Karpas-422 (cell line): Measurements from ENCODE around the gene C3AR1. TPM values are rescaled to one million over a fixed set of nuclear protein-coding genes. Genes with fewer than 3 reads are reported as not detected.
"Not testable (repeated sequence)": the region's sequence is repeated elsewhere in the genome, so short reads cannot be mapped to it uniquely, and the experiment has no call there.

Source experiments
- DNase-seq: peaks from one replicate; pipeline ENCODE4 v3.0.0-alpha.2; 2015
- H2AFZ ChIP-seq: fragments of 200-600 bp; sonication (generic); 2 replicates; pipeline ENCODE4 v1.6.1; 2014; ENCODE audit warnings: antibody characterized with exemption, low read length, mixed read lengths
- H3K27ac ChIP-seq: fragments of 200-600 bp; sonication (generic); 2 replicates; pipeline ENCODE4 v1.5.1; 2014; ENCODE audit warnings: mild to moderate bottlenecking, low read length, moderate library complexity
- H3K27me3 ChIP-seq: fragments of 200-600 bp; sonication (generic); 2 replicates; pipeline ENCODE4 v1.6.1; 2014; ENCODE audit warnings: low read length, mixed read lengths
- H3K36me3 ChIP-seq: fragments of 200-600 bp; sonication (generic); 2 replicates; pipeline ENCODE4 v1.6.1; 2014; ENCODE audit warnings: low read length, mixed read lengths; ENCODE audit not compliant: insufficient read depth
- H3K4me1 ChIP-seq: fragments of 200-600 bp; sonication (generic); 2 replicates; pipeline ENCODE4 v1.6.1; 2014; ENCODE audit warnings: mild to moderate bottlenecking, low read length, mixed read lengths
- H3K4me2 ChIP-seq: fragments of 200-600 bp; sonication (generic); 2 replicates; pipeline ENCODE4 v1.6.1; 2014; ENCODE audit warnings: low read length, low read depth, mild to moderate bottlenecking; ENCODE audit not compliant: poor library complexity, severe bottlenecking
- H3K4me3 ChIP-seq: fragments of 200-600 bp; sonication (generic); 2 replicates; pipeline ENCODE4 v1.5.1; 2014; ENCODE audit warnings: mild to moderate bottlenecking, antibody characterized with exemption, low read length, mixed read lengths
- H3K79me2 ChIP-seq: fragments of 200-600 bp; sonication (generic); 2 replicates; pipeline ENCODE4 v1.6.1; 2014; ENCODE audit warnings: mild to moderate bottlenecking, low read length, mixed read lengths
- H3K9ac ChIP-seq: fragments of 200-600 bp; sonication (generic); 2 replicates; pipeline ENCODE4 v1.6.0; 2014; ENCODE audit warnings: low read length
- H3K9me2 ChIP-seq: fragments of 200-600 bp; sonication (generic), shearing (Covaris generic); replicated peaks from 2 replicates; pipeline ENCODE4 v1.6.0; 2014; ENCODE audit warnings: mild to moderate bottlenecking, low read length, moderate library complexity; ENCODE audit not compliant: insufficient read depth
- H3K9me3 ChIP-seq: fragments of 300-700, 200-600 bp; sonication (generic); 2 replicates; pipeline ENCODE4 v1.6.1; 2014; ENCODE audit warnings: low read length, mixed read lengths
- H4K20me1 ChIP-seq: fragments of 200-600 bp; sonication (generic); 2 replicates; pipeline ENCODE4 v1.6.1; 2014; ENCODE audit warnings: mild to moderate bottlenecking, antibody characterized with exemption, low read length, low read depth; ENCODE audit not compliant: insufficient read depth
- total RNA-seq: library from RNA; depleted of rRNA; stranded (reverse); fragments of >200 nt; shearing (Covaris generic); gene quantifications from 2 replicates; pipeline ENCODE4 v1.2.3, GENCODE V29; 2014; ENCODE audit warnings: low replicate concordance

The C3AR1 gene
- total RNA-seq, 1 experiment from 2014 or later: 2.2 TPM

DNA sequence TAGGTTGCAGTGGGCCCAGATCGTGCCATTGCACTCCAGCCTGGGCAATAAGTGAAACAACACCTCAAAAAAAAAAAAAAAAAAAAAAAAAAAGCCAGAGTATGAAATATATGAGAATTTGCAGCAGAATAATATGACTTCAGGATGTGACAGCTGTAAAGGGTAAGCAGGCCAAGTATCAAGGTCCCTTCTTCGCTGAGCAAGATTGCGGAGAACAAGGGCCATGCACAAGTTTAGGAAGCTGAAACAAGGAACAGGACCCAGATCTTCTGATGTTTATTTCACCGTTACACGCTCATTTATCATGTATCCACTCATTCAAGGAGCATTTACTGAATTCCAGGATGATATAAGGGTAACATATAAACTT lies 34.3 kb downstream of the C3AR1 start:
- H4K20me1 ChIP-seq: no peaks in the 10 kb centered on the region
- H3K9me3 ChIP-seq: no peaks in the 10 kb centered on the region
- no peaks in the 10 kb centered on the region for H3K9me2 ChIP-seq
- H3K36me3 ChIP-seq: no peaks in the 10 kb centered on the region
- peaks cover 11% of the 10 kb centered on the region for H3K79me2 ChIP-seq
- peak overlapping the region; percentile 98 for H3K4me2 ChIP-seq
- H3K27ac ChIP-seq: no peak overlapping the region
- H3K9ac ChIP-seq: peak overlapping the region; percentile 94
- H3K4me3 ChIP-seq: peak overlapping the region; percentile 84
- no peaks in the 10 kb centered on the region for H3K27me3 ChIP-seq
- peaks cover 46% of the 10 kb centered on the region for H3K4me1 ChIP-seq
- peak overlapping the region; percentile 91 for H2AFZ ChIP-seq
- no peak for DNase-seq

DNA sequence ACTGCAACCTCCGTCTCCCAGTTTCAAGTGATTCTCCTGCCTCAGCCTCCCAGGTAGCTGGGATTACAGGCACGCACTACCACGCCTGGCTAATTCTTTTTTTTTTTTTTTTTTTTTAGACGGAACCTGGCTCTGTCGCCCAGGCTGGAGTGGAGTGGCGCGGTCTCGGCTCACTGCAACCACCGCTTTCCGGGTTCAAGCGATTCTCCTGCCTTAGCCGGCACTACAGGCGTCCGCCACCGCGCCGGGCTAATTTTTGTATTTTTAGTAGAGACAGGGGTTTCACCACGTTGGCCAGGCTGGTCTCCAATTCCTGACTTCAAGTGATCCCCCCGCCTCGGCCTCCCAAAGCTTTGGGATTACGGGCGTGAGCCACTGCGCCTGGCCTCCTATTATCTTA lies 35.1 kb downstream of the C3AR1 start:
- not testable (repeated sequence) for H3K9ac ChIP-seq, H3K4me3 ChIP-seq
- peaks cover 43% of the 10 kb centered on the region for H3K4me1 ChIP-seq

DNA sequence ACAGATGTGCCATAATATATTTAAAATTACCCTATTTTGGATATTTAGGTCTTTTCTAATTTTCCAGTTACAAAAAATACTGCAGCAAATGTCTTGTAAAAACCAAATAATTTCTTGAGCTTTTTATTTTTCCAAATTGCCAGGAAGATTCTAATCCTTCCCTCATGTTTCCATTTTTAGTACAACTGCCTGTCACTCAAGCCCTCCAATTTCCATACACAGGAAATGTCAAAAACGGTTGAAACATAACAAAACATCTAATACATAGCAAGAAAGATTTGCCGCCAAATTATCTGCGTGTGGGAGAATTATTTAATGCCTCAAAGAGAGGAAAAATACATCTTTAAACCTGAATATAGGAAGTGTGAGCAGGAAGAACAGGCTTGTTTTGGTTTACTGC lies 36.0 kb downstream of the C3AR1 start:
- Histone ChIP-seq H3K9ac (no peak overlapping the region), H3K4me3 (no peak overlapping the region), H3K4me1 (peaks cover 38% of the 10 kb centered on the region), H3K79me2 (peaks cover 11% of the 10 kb centered on the region), H3K27me3 (no peaks in the 10 kb centered on the region), H2AFZ (no peak overlapping the region), H3K27ac (no peak overlapping the region), H3K9me2 (no peaks in the 10 kb centered on the region), H3K4me2 (no peak overlapping the region), H3K9me3 (no peaks in the 10 kb centered on the region), H3K36me3 (no peaks in the 10 kb centered on the region), H4K20me1 (no peaks in the 10 kb centered on the region)
- no peak for DNase-seq

More for the DNA sequence above, 35.1 kb downstream of the C3AR1 start:
- not testable (repeated sequence) for H3K27ac ChIP-seq, H2AFZ ChIP-seq, H3K27me3 ChIP-seq, H3K9me3 ChIP-seq, H3K9me2 ChIP-seq, H4K20me1 ChIP-seq, H3K4me2 ChIP-seq, H3K36me3 ChIP-seq, DNase-seq
- peaks cover 11% of the 10 kb centered on the region for H3K79me2 ChIP-seq

DNA sequence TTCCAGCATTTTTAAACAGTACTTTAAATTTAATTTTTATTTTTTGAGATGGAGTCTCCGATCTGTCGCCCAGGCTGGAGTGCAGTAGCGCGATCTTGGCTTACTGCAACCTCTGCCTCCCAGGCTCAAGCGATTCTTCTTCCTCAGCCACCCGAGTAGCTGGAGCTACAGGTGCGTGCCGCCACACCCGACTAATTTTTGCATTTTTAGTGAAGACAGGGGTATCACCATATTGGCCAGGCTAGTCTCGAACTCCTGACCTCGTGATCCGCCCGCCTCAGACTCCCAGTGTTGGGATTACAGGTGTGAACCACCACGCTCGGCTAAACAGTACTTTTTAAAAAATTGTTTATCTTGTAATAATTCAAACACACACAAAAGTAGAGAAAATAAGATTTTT lies 37.9 kb downstream of the C3AR1 start:
- H3K9me2 ChIP-seq: no peaks in the 10 kb centered on the region
- H3K4me2 ChIP-seq: no peak overlapping the region
- peaks cover 5% of the 10 kb centered on the region; the same call in 1 of the 2 replicates for H3K79me2 ChIP-seq
- H3K4me3 ChIP-seq: no peak overlapping the region
- no peak overlapping the region for H3K27ac ChIP-seq
- no peaks in the 10 kb centered on the region for H3K9me3 ChIP-seq
- DNase-seq: no peak
- H2AFZ ChIP-seq: no peak overlapping the region
- H3K9ac ChIP-seq: no peak overlapping the region
- no peaks in the 10 kb centered on the region for H4K20me1 ChIP-seq
- H3K4me1 ChIP-seq: peaks cover 20% of the 10 kb centered on the region
- no peaks in the 10 kb centered on the region for H3K27me3 ChIP-seq
- H3K36me3 ChIP-seq: no peaks in the 10 kb centered on the region

DNA sequence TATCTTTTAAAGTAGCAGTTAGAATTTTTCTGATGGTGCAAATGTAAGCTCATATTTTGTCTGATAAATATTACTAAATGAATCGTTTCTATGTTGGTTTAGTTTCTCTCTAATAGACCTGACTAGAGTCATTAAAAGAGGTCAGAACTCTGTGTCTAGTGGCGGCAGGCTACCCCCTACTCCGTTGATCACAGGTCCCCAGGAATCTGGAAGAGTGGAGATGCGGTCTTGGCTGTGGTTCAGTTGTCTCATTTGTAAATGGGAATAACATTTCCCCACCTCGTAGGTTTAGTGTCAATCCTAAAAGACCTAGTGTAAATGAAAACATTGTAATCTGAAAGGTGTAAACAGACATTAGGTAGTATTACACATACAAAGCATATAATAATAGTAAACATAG lies 38.3 kb downstream of the C3AR1 start:
- Histone ChIP-seq H3K9me2 (no peaks in the 10 kb centered on the region), H4K20me1 (no peaks in the 10 kb centered on the region), H3K9me3 (no peaks in the 10 kb centered on the region), H3K4me3 (no peak overlapping the region), H3K27ac (no peak overlapping the region), H3K27me3 (no peaks in the 10 kb centered on the region), H3K9ac (no peak overlapping the region), H3K36me3 (no peaks in the 10 kb centered on the region), H2AFZ (no peak overlapping the region), H3K4me1 (peaks cover 16% of the 10 kb centered on the region), H3K79me2 (peaks cover under 1% of the 10 kb centered on the region; the same call in 1 of the 2 replicates), H3K4me2 (no peak overlapping the region)
- no peak for DNase-seq

DNA sequence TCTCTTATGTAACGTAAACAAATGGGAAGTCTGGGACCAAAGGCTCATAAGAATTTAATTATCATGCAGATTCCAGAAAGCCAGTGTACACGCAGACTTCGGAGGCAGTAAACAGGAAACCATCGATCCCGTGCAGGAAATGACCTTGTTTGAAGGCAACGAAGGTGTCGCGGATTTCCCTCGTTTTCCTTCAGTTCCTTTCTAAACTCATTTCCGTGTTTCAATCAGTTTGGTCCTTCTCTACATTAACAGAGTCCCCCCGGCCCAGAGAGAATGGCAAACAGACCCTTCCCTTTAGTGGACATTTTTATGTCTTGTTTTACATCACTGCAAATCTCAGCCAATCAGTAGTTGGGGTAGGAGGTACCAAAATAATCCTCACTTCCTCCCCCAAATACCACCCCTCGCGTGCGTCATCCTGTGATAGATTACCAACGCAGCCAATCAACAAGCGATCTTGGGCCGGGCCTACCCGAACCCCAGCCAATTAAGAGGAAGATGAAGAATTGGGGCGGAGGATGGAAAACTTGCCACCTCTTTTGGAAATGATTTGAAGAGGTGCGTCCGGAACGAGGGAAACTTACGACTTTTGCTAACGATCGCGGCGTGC lies 39.8 kb downstream of the C3AR1 start:
- Histone ChIP-seq H3K36me3 (no peaks in the 10 kb centered on the region), H3K4me1 (peaks cover 10% of the 10 kb centered on the region), H3K27ac (peak overlapping the region; percentile 75), H3K9ac (peak overlapping the region; percentile 80), H4K20me1 (no peaks in the 10 kb centered on the region), H3K4me2 (peak overlapping the region; percentile 83), H3K4me3 (peak overlapping the region; percentile 70), H2AFZ (peak overlapping the region; percentile 65), H3K9me2 (no peaks in the 10 kb centered on the region), H3K9me3 (no peaks in the 10 kb centered on the region), H3K79me2 (no peaks in the 10 kb centered on the region), H3K27me3 (no peaks in the 10 kb centered on the region)
- DNase-seq: peak; percentile 99

DNA sequence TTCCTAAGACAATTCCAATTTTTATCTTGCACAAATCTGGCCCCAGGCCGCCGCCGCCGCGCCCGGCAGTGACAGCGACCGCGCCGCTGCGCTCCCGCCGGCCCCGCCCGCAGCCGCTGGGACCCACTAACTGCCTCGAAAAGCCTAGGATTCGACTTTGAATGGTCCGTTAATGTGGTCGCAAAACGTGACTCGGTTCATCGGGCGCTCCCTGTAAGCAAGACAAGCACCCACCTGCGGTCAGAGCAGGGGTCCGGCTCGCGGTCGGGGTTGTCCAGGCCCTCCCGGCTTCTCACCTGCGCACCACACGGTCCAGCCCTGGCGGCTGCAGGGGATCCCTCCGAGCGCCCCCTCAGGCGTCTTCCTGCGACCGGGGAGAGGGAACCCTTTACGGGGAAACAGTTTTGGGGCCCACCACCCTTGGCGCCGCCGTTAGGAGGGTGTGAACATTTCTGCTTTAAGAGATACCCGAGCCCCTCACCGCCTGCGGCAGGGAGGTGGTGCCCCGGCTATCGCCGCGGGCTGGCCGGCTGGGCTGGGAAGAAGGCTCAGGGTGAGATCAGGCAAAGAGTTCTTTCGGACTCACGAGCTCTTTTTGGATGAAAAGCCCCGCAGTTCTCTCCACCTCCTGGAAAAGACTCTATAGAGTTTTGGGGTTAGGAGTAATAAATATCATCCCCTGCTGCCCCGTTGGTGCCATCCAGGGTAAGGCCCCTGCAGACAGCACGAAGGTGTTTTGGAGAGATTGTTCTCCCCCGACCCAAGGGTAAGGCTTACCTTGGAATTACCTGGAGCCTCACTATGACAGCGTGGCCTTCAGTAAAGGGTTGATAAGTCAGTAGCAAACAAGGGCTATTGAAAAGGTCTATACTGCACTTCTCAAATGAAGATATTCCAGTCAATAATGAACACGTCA lies 47.2 kb downstream of the C3AR1 start:
- Histone ChIP-seq H3K9me3 (no peaks in the 10 kb centered on the region), H3K4me3 (peak overlapping the region; percentile 72), H3K36me3 (no peaks in the 10 kb centered on the region), H4K20me1 (no peaks in the 10 kb centered on the region), H3K27me3 (no peaks in the 10 kb centered on the region), H3K4me1 (peaks cover 14% of the 10 kb centered on the region), H3K4me2 (peak overlapping the region; percentile 84), H2AFZ (peak overlapping the region; percentile 92), H3K27ac (no peak overlapping the region), H3K9ac (peak overlapping the region; percentile 59), H3K9me2 (no peaks in the 10 kb centered on the region), H3K79me2 (no peaks in the 10 kb centered on the region)
- DNase-seq: peak; percentile 87

DNA sequence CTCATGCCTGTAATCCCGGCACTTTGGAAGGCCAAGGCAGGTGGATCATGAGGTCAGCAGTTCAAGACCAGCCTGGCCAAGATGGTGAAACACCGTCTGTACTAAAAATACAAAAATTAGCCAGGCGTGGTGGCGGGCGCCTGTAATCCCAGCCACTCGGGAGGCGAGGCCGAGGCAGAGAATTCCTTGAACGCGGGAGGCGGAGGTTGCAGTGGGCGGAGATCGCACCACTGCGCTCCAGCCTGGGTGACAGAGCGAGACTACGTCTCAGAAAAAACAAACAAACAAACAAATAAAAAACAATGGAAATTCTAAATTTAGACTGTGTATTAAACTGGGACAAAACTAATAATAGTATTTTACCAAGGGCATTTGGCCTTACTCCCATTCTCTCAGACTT lies 47.9 kb downstream of the C3AR1 start:
- not testable (repeated sequence) for H3K36me3 ChIP-seq, H3K9me2 ChIP-seq, H3K9me3 ChIP-seq, H3K27ac ChIP-seq, H4K20me1 ChIP-seq, H3K79me2 ChIP-seq, H3K27me3 ChIP-seq, DNase-seq
- Histone ChIP-seq H3K4me1 (peaks cover 14% of the 10 kb centered on the region), H3K4me3 (peak overlapping the region; percentile 72), H3K4me2 (peak overlapping the region; percentile 84), H3K9ac (peak overlapping the region; percentile 59), H2AFZ (peak overlapping the region; percentile 92; the same call in 1 of the 2 replicates)
